Caco-2 (cell line): ENCODE results near the gene UTS2R. TPM values are rescaled to one million over a fixed set of nuclear protein-coding genes. Genes with fewer than 3 reads are reported as not detected.

ENCODE experiments used
- BruUV-seq: library from RNA; stranded (reverse); fragments of 400-500 nt; replicated peaks from 2 replicates; lab custom pipeline; 2021; lab: Mats Ljungman, UMichigan
- CTCF ChIA-PET: fragments of 300-600 bp; sonication (Branson Sonifier 250); formaldehyde crosslinking; loops from one replicate; lab custom pipeline; 2022; ENCODE audit warnings: antibody characterized with exemption; lab: Charles Lee
- POLR2A ChIA-PET: fragments of 300-600 bp; sonication (Branson Sonifier 250); formaldehyde crosslinking; loops from one replicate; lab custom pipeline; 2022; ENCODE audit warnings: antibody characterized with exemption; lab: Charles Lee
- DNase-seq, 2 experiments: peaks; one replicate each; pipeline versions ENCODE4 v3.0.0 to v3.0.0-alpha.2; 2020 to 2022
- H3K27me3 ChIP-seq: replicated peaks from 2 replicates; pipeline ENCODE4 v1.6.0; 2011; ENCODE audit warnings: low read length; ENCODE audit not compliant: control insufficient read depth, insufficient read depth
- H3K36me3 ChIP-seq: 2 replicates; pipeline ENCODE4 v1.5.1; 2011; ENCODE audit warnings: low read length; ENCODE audit not compliant: control insufficient read depth, insufficient read depth
- H3K4me1 ChIP-seq: fragments of 250-450 bp; sonication (Bioruptor Pico); 2 replicates; pipeline ENCODE4 v1.5.1; 2020; ENCODE audit warnings: mild to moderate bottlenecking
- H3K4me3 ChIP-seq: 2 replicates; pipeline ENCODE4 v1.5.1; 2011; ENCODE audit warnings: low read depth, mild to moderate bottlenecking, control low read depth, low read length
- H3K9me3 ChIP-seq: fragments of 250-450 bp; sonication (Bioruptor Pico); 2 replicates; pipeline ENCODE4 v1.5.1; 2020; ENCODE audit warnings: mild to moderate bottlenecking, moderate library complexity
- H3K27ac Mint-ChIP-seq: one replicate; pipeline ENCODE4 v1.8.0; 2022; ENCODE audit warnings: mixed read lengths; ENCODE audit not compliant: unreplicated experiment
- H3K27me3 Mint-ChIP-seq: one replicate; pipeline ENCODE4 v1.8.0; 2022; ENCODE audit warnings: mixed read lengths; ENCODE audit not compliant: insufficient read depth, unreplicated experiment
- H3K36me3 Mint-ChIP-seq: one replicate; pipeline ENCODE4 v1.8.0; 2022; ENCODE audit warnings: mild to moderate bottlenecking, mixed read lengths; ENCODE audit not compliant: insufficient read depth, unreplicated experiment
- H3K4me1 Mint-ChIP-seq: one replicate; pipeline ENCODE4 v1.8.0; 2022; ENCODE audit warnings: low read depth, mixed read lengths; ENCODE audit not compliant: unreplicated experiment
- H3K4me3 Mint-ChIP-seq: one replicate; pipeline ENCODE4 v1.8.0; 2022; ENCODE audit warnings: mild to moderate bottlenecking, moderate library complexity, mixed read lengths; ENCODE audit not compliant: unreplicated experiment
- H3K9me3 Mint-ChIP-seq: one replicate; pipeline ENCODE4 v1.8.0; 2022; ENCODE audit warnings: mixed read lengths; ENCODE audit not compliant: unreplicated experiment
- intact Hi-C: fragments of 100-400 bp; cut with micrococcal nuclease; formaldehyde crosslinking; loops from one replicate; pipeline ENCODE4 v1.10.0; 2022; ENCODE audit not compliant: unreplicated experiment
- total RNA-seq: library from RNA; stranded (reverse); gene quantifications from 2 replicates; pipeline ENCODE4 v1.2.3, GENCODE V29; 2022
- TF ChIP-seq, protein P1 (sequence below), 2 experiments: fragments of 200-600 bp in 1 of 2; IDR thresholded peaks; 1 replicate in 1 of 2; 2 replicates in 1 of 2; pipeline versions ENCODE4 v1.5.1 to v1.8.0; 2011 to 2022; ENCODE audit warnings: antibody characterized with exemption in 1 of 2, control low read depth in 1 of 2, inconsistent platforms in 1 of 2, low read depth in 1 of 2, low read length in 1 of 2, mild to moderate bottlenecking in 1 of 2, moderate library complexity in 1 of 2; ENCODE audit not compliant: insufficient read depth in 1 of 2, severe bottlenecking in 1 of 2, unreplicated experiment in 1 of 2

The UTS2R gene
- total RNA-seq, 1 experiment from 2014 or later: 0.66 TPM

- H3K27me3 Mint-ChIP-seq: no peaks in the 10 kb centered on the region
- H3K9me3 Mint-ChIP-seq: no peaks in the 10 kb centered on the region
These were observed 28.1 kb downstream of the UTS2R start for GRCh38 chr17:82399601-82400101.

GRCh38 chr17:82400206-82400605 lies 28.6 kb downstream of the UTS2R start:
- ChIA-PET POLR2A (no interaction called here), CTCF (no interaction called here)
- H3K27me3 Mint-ChIP-seq: no peaks in the 10 kb centered on the region
- BruUV-seq: no TSS peak
- no peak for DNase-seq
- Histone ChIP-seq H3K4me3 (no peak overlapping the region), H3K9me3 (no peaks in the 10 kb centered on the region), H3K36me3 (no peaks in the 10 kb centered on the region; the same call in 1 of the 2 replicates), H3K4me1 (peaks cover 12% of the 10 kb centered on the region), H3K27me3 (no peaks in the 10 kb centered on the region)
- intact Hi-C loops: no loop called here
- no peak overlapping the region for H3K27ac Mint-ChIP-seq
- peaks cover 37% of the 10 kb centered on the region for H3K36me3 Mint-ChIP-seq
- H3K9me3 Mint-ChIP-seq: no peaks in the 10 kb centered on the region
- no peak overlapping the region for H3K4me3 Mint-ChIP-seq
- peaks cover 24% of the 10 kb centered on the region for H3K4me1 Mint-ChIP-seq
- TF ChIP-seq, protein P1, sequence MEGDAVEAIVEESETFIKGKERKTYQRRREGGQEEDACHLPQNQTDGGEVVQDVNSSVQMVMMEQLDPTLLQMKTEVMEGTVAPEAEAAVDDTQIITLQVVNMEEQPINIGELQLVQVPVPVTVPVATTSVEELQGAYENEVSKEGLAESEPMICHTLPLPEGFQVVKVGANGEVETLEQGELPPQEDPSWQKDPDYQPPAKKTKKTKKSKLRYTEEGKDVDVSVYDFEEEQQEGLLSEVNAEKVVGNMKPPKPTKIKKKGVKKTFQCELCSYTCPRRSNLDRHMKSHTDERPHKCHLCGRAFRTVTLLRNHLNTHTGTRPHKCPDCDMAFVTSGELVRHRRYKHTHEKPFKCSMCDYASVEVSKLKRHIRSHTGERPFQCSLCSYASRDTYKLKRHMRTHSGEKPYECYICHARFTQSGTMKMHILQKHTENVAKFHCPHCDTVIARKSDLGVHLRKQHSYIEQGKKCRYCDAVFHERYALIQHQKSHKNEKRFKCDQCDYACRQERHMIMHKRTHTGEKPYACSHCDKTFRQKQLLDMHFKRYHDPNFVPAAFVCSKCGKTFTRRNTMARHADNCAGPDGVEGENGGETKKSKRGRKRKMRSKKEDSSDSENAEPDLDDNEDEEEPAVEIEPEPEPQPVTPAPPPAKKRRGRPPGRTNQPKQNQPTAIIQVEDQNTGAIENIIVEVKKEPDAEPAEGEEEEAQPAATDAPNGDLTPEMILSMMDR (IDR thresholded peaks at IDR 0.05; ENCODE audit: insufficient read depth in 1 of 2, low read depth in 1 of 2, low read length in 1 of 2, severe bottlenecking in 1 of 2, unreplicated experiment in 1 of 2): no peak

More at GRCh38 chr17:82399601-82400101, 28.1 kb downstream of the UTS2R start:
- H3K27ac Mint-ChIP-seq: no peak overlapping the region
- Histone ChIP-seq H3K9me3 (no peaks in the 10 kb centered on the region), H3K27me3 (no peaks in the 10 kb centered on the region), H3K36me3 (peaks cover 1% of the 10 kb centered on the region; the same call in 1 of the 2 replicates), H3K4me3 (no peak overlapping the region), H3K4me1 (peaks cover 12% of the 10 kb centered on the region)
- H3K36me3 Mint-ChIP-seq: peaks cover 37% of the 10 kb centered on the region
- POLR2A ChIA-PET: no interaction called here
- H3K4me1 Mint-ChIP-seq: peaks cover 24% of the 10 kb centered on the region
- DNase-seq: no peak
- TF ChIP-seq, protein P1 (IDR thresholded peaks at IDR 0.05; ENCODE audit: insufficient read depth in 1 of 2, low read depth in 1 of 2, low read length in 1 of 2, severe bottlenecking in 1 of 2, unreplicated experiment in 1 of 2): no peak
- intact Hi-C loops: loop anchor here (5.0 kb wide), 1 partner anchor 47 kb away; no protein-coding TSS in a partner anchor
- BruUV-seq: no TSS peak
- no peak overlapping the region for H3K4me3 Mint-ChIP-seq
- CTCF ChIA-PET: no interaction called here

DNA sequence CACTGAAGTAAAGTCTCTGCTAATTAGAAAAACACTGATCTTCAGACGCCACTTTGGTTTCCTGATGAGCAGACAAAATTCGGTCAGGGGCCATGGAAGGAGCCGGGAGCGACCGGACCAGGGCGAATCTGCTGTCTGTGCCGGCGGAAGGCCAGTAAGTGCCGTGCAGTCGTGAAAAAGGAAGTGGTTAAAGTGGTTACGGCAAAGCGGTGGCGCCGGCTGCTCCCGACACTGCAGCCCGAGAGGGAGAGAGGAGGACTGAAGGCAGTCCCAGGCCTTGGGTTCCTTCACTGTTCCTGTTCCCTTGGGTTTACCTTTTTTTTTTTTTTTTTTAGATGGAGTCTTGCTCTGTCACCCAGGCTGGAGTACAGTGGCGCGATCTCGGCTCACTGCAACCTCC lies 29.3 kb downstream of the UTS2R start:
- Mint-ChIP-seq H3K27me3 (no peaks in the 10 kb centered on the region), H3K4me3 (no peak overlapping the region), H3K36me3 (peaks cover 37% of the 10 kb centered on the region), H3K4me1 (peaks cover 21% of the 10 kb centered on the region), H3K27ac (no peak overlapping the region), H3K9me3 (no peaks in the 10 kb centered on the region)
- H3K4me3 ChIP-seq: no peak overlapping the region
- H3K36me3 ChIP-seq: no peaks in the 10 kb centered on the region; the same call in 1 of the 2 replicates
- BruUV-seq: no TSS peak
- POLR2A ChIA-PET: no interaction called here
- H3K4me1 ChIP-seq: peaks cover 12% of the 10 kb centered on the region
- no peaks in the 10 kb centered on the region for H3K9me3 ChIP-seq
- no peaks in the 10 kb centered on the region for H3K27me3 ChIP-seq
- no peak for DNase-seq
- TF ChIP-seq, protein P1 (IDR thresholded peaks at IDR 0.05; ENCODE audit: insufficient read depth in 1 of 2, low read depth in 1 of 2, low read length in 1 of 2, severe bottlenecking in 1 of 2, unreplicated experiment in 1 of 2): no peak
- CTCF ChIA-PET: no interaction called here
- intact Hi-C loops: no loop called here
